HEK293 (cell line): ENCODE data around the gene PDZRN3.

ENCODE experiments used
- YY1 ChIP-seq: fragments of 450-650 bp; formaldehyde crosslinking; IDR thresholded peaks from 2 replicates; pipeline ENCODE4 v1.5.1; 2018; ENCODE audit warnings: missing biosample characterization, missing genetic modification characterization
- ZNF510 ChIP-seq: fragments of 450-650 bp; formaldehyde crosslinking; IDR thresholded peaks from 2 replicates; pipeline ENCODE4 v1.5.1; 2018; ENCODE audit warnings: mild to moderate bottlenecking, missing genetic modification characterization, missing biosample characterization; ENCODE audit not compliant: insufficient replicate concordance
- TF ChIP-seq, protein P1 (sequence below): fragments of 450-650 bp; IDR thresholded peaks from 2 replicates; pipeline ENCODE4 v1.5.1; 2018; ENCODE audit warnings: missing biosample characterization, missing genetic modification characterization
- TF ChIP-seq, protein P2 (sequence below): fragments of 450-650 bp; formaldehyde crosslinking; IDR thresholded peaks from 2 replicates; pipeline ENCODE4 v1.5.1; 2016; ENCODE audit warnings: missing biosample characterization, missing genetic modification characterization

DNA sequence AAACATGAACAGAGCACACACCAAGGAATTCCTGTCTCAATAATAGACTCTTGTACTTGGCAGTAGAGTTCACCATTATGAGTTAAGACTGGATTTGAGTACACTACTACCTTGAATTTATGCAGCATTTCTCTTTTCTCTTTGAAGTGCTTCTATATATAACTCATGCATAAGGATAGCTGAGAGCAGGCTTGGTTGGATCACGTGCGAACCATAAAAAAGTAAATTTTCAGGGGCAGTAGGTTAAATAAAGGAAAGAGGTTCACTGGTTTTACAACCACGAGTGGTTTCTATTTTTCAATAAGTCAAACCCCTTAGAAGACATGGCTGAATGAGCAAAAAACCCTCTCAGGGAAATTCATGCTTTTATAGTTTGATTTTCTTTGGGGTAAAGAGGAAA is 28.6 kb upstream of the PDZRN3 start:
- TF ChIP-seq ZNF510 (tag by site-specific recombination) (no peak), YY1 (no peak)
- TF ChIP-seq, protein P1, sequence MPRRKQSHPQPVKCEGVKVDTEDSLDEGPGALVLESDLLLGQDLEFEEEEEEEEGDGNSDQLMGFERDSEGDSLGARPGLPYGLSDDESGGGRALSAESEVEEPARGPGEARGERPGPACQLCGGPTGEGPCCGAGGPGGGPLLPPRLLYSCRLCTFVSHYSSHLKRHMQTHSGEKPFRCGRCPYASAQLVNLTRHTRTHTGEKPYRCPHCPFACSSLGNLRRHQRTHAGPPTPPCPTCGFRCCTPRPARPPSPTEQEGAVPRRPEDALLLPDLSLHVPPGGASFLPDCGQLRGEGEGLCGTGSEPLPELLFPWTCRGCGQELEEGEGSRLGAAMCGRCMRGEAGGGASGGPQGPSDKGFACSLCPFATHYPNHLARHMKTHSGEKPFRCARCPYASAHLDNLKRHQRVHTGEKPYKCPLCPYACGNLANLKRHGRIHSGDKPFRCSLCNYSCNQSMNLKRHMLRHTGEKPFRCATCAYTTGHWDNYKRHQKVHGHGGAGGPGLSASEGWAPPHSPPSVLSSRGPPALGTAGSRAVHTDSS (tag by site-specific recombination), result no peak
- TF ChIP-seq, protein P2, sequence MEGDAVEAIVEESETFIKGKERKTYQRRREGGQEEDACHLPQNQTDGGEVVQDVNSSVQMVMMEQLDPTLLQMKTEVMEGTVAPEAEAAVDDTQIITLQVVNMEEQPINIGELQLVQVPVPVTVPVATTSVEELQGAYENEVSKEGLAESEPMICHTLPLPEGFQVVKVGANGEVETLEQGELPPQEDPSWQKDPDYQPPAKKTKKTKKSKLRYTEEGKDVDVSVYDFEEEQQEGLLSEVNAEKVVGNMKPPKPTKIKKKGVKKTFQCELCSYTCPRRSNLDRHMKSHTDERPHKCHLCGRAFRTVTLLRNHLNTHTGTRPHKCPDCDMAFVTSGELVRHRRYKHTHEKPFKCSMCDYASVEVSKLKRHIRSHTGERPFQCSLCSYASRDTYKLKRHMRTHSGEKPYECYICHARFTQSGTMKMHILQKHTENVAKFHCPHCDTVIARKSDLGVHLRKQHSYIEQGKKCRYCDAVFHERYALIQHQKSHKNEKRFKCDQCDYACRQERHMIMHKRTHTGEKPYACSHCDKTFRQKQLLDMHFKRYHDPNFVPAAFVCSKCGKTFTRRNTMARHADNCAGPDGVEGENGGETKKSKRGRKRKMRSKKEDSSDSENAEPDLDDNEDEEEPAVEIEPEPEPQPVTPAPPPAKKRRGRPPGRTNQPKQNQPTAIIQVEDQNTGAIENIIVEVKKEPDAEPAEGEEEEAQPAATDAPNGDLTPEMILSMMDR (tag by site-specific recombination), result no peak
